ENCODE measurements around the gene MTTP.

The MTTP gene

DNA sequence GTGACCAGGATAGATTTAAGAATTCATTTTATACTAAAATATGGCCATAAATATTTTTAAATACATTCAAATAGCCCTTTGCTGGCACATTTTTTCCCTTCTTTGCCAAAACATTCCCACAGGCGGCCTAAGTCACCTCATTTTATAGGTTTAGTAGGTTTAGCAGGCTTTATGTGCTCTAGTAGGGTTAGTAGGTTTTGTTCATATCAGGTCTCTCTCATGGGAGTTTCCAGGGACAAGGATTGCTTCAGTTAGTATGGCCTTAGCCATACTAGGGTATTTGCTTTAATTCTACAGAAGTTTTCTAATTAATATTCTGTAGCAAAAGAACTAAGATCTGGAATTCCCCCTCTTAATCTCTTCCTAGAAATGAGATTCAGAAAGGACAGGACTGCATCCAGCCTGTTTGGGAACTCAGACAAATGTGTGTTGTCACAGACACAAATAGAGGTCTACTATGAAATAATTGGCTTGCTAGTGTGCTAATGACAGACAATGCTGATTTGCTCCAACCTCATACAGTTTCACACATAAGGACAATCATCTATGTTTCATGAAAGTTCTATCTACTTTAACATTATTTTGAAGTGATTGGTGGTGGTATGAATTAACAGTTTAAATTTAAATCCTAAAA, 772 bp upstream of the MTTP start:
- no peak for DNase-seq (ENCODE audit: low spot score)
- TF ChIP-seq, protein P1, sequence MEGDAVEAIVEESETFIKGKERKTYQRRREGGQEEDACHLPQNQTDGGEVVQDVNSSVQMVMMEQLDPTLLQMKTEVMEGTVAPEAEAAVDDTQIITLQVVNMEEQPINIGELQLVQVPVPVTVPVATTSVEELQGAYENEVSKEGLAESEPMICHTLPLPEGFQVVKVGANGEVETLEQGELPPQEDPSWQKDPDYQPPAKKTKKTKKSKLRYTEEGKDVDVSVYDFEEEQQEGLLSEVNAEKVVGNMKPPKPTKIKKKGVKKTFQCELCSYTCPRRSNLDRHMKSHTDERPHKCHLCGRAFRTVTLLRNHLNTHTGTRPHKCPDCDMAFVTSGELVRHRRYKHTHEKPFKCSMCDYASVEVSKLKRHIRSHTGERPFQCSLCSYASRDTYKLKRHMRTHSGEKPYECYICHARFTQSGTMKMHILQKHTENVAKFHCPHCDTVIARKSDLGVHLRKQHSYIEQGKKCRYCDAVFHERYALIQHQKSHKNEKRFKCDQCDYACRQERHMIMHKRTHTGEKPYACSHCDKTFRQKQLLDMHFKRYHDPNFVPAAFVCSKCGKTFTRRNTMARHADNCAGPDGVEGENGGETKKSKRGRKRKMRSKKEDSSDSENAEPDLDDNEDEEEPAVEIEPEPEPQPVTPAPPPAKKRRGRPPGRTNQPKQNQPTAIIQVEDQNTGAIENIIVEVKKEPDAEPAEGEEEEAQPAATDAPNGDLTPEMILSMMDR (IDR thresholded peaks at IDR 0.05; ENCODE audit: extremely low read depth, insufficient read depth, missing control alignments) = no peak
- in situ Hi-C loops (cut with MboI; ENCODE audit: low pct_unique_long_range_greater_than_20kb, low sequenced_read_pairs, unreplicated experiment) = no loop called here

DNA sequence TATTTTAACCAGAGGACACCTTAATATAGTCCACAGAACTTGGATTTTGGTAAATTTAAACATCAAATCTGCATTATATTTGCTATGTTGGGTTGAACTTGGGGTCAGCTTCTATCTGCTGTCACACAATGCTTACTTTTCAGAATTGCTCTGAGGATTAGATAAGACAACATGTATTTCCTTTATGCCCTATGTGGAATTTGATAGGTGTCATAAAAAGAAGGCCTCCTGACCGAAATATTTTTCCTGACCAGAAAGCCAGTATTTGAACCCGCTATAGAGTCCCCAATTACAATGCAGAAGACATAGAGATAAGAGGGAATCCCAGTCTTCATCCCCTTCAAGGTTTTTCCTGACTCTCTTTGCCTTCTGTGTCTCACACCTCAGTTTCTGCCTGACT, 4.1 kb downstream of the MTTP start:
- TF ChIP-seq, protein P1 (IDR thresholded peaks at IDR 0.05; ENCODE audit: extremely low read depth, insufficient read depth, missing control alignments) = no peak
- no peak for DNase-seq (ENCODE audit: low spot score)
- in situ Hi-C loops (cut with MboI; ENCODE audit: low pct_unique_long_range_greater_than_20kb, low sequenced_read_pairs, unreplicated experiment) = no loop called here

DNA sequence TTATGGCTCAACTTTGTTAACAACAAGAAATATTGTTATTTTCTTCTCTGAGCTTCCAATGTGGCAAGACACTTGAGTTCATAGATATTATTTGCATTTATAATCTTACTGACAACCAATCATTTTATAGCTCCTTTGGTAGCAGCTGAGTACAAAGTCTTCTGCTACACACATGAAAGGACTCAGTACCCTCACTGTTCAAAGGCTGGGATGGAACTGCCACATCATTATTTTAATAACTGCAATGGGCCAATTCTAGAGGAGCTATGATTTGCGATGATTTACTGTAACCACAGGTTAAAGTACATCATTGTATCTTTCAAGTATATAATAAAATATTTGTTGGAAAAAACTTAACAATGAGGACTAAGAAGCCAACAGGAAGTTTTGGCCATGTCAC, 10.9 kb downstream of the MTTP start:
- in situ Hi-C loops (cut with MboI; ENCODE audit: low pct_unique_long_range_greater_than_20kb, low sequenced_read_pairs, unreplicated experiment) = no loop called here
- DNase-seq (ENCODE audit: low spot score) = no peak
- TF ChIP-seq, protein P1 (IDR thresholded peaks at IDR 0.05; ENCODE audit: extremely low read depth, insufficient read depth, missing control alignments) = no peak

DNA sequence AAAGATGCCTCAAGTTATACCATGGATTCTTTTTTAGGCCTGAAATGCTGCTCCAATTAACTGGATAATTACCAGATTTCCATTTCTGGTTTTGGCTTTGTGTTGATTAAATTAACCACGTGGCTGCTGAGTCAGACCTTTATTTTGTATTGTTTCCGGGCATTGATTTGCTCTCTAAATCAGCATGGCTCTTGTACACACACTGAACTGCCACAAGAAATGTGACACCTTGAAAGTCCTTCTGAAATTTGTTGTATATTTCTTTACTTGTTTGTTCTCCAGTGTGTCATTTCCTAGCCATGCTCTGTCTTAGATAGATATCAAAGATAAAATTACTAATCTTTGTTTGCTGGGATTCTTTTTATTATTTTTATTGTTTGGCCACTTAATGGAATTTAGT, 11.7 kb downstream of the MTTP start:
- DNase-seq (ENCODE audit: low spot score) = no peak
- TF ChIP-seq, protein P1 (IDR thresholded peaks at IDR 0.05; ENCODE audit: extremely low read depth, insufficient read depth, missing control alignments) = no peak
- in situ Hi-C loops (cut with MboI; ENCODE audit: low pct_unique_long_range_greater_than_20kb, low sequenced_read_pairs, unreplicated experiment) = no loop called here

DNA sequence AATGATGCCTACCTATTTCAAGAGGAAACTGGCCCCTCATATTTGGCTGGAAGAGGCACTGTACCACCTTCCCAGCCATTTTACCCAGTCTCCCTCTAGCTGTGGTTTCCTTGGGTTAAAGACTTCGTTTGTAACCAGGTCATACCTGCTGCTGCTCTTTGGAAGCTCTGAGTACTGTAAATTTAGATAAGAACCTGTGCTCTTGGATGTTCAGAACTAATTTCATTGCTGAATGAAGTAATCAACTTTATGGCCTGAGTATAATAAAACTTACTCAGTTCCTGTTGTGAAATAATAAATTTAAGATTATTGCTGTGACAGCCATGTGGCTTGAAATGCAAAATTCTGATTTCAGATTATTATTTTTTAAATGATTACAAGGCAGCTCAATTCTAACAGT, 12.2 kb downstream of the MTTP start:
- in situ Hi-C loops (cut with MboI; ENCODE audit: low pct_unique_long_range_greater_than_20kb, low sequenced_read_pairs, unreplicated experiment) = no loop called here
- no peak for DNase-seq (ENCODE audit: low spot score)
- TF ChIP-seq, protein P1 (IDR thresholded peaks at IDR 0.05; ENCODE audit: extremely low read depth, insufficient read depth, missing control alignments) = no peak

DNA sequence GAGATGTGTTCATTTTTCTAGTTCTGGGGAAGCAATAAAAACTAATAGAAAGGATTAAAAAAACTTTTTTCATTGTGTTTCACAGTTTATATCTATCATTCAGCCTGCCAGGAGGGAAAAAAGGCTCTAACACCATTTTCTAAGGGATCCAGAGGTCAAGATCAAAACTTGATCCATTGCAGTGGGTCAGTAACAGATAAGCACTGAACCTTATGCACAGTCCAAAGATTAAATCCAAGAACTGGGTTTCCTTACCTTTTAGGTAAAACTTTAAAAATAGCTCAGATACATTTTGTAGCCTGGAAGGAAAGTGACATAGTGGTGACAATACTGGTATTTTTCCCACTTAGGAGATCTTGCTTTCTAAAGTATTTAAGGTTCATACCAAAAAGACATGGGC, 12.7 kb downstream of the MTTP start:
- in situ Hi-C loops (cut with MboI; ENCODE audit: low pct_unique_long_range_greater_than_20kb, low sequenced_read_pairs, unreplicated experiment) = no loop called here
- no peak for DNase-seq (ENCODE audit: low spot score)
- TF ChIP-seq, protein P1 (IDR thresholded peaks at IDR 0.05; ENCODE audit: extremely low read depth, insufficient read depth, missing control alignments) = no peak

All from GM13977 (cell line).